ENCODE data around the gene TSPYL4.

DNA sequence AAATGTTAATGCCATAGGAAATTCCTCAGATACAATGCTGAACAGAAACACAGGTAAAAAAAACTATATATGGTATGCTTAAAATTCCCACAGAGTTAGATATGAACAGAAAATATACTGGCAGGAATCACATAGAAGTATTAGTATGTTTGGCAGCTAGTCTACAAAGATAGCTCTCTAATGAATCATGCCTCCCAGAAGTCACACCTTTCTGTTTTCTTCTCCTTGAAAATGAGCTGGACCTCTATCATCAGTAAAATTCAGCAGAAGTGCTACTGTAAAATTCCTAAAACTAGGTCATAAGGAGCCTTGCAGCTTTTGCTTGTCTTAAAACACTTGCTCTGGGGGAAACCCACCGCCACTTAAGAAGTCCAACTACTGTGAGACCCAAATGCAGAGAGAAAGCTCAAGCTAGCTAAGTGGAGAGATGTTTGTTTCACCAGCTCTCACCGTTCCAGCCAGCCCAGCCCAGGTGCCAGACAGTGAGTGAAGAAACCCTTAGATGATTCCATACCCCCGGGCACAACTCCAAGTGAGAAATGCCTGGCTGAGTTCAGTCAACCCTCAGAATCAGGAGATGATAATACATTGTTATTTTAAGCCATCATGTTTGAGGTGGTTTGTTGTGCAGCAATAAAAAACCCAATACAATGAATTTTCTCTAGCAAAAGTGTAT is 43.0 kb downstream of the TSPYL4 start:
- TF ChIP-seq, protein P1, sequence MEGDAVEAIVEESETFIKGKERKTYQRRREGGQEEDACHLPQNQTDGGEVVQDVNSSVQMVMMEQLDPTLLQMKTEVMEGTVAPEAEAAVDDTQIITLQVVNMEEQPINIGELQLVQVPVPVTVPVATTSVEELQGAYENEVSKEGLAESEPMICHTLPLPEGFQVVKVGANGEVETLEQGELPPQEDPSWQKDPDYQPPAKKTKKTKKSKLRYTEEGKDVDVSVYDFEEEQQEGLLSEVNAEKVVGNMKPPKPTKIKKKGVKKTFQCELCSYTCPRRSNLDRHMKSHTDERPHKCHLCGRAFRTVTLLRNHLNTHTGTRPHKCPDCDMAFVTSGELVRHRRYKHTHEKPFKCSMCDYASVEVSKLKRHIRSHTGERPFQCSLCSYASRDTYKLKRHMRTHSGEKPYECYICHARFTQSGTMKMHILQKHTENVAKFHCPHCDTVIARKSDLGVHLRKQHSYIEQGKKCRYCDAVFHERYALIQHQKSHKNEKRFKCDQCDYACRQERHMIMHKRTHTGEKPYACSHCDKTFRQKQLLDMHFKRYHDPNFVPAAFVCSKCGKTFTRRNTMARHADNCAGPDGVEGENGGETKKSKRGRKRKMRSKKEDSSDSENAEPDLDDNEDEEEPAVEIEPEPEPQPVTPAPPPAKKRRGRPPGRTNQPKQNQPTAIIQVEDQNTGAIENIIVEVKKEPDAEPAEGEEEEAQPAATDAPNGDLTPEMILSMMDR (conservative IDR thresholded peaks at IDR 0.05; ENCODE audit: low read length), result no peak
- no peak for TF ChIP-seq EZH2phosphoT487 (IDR thresholded peaks at IDR 0.05; ENCODE audit: borderline replicate concordance)

Measured in Loucy (cell line).